ELR (cell line): ENCODE measurements around the gene RBMS3.

Experiments
- DNase-seq: peaks from one replicate; pipeline ENCODE4 v3.0.0-alpha.2; 2015; ENCODE audit warnings: low read depth

The RBMS3 gene

DNA sequence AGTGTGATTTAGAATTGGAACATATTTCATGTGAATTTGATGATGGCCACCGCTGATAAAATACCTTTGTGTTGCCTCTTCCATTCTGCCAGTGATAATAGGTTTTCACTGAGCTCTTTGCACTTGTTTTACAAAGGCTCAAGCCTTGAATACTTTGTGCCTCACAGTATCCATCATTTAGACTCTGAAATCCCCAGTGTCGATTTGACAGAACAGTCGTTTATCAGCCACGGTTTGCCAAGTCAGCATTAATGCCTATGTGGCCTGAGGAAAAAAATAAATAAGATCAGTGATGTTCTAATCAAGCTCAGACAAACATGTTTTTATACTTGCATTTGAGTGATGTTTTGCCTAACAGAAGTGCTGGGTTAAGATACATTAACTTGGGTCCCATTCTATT, 399.1 kb downstream of the RBMS3 start:
- DNase-seq: no peak

DNA sequence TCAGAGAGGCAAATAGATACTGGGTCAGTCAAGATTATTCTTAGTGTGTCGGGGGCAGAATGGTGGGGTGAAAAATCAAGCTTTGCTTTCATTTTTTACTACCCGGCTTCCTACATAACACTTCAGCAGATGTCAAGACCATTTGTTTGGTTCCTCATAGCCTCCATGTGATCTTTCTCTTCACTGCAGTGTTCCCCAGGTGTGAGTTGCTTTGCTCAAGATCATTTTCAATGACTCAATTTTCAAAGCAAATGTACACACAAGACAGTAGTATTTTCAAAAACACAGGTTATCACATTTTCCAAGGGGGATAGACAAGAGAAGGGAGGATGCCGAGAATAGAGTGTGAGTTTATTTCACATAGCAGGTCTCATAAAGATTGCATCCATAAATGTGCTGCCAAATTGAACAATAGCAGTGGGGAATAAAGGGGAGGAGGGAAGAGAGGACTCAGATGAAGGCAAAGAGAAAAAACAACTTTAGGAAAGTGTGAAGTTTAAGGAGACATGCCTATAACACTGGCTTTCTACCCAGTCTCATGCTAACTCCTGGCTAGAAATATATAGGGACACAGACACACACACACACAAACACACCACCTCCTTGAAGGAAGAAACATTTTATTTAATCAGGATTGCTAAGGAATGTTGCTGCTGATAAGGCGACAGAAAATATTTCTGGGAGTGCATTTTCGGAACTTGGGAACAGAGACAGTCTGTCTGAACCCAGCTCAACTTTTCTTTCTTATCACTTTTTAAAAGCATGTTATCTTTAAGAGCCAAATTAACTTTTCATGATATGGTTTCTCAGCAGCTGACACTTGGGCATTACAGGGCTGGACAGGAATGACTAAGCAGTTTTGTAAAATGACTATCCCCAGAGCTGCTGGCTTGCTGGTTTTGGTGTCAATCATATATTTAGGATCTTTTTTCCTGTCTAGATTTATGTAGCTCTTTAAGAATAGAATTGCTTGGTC, 402.4 kb downstream of the RBMS3 start:
- DNase-seq: peak; percentile 52

DNA sequence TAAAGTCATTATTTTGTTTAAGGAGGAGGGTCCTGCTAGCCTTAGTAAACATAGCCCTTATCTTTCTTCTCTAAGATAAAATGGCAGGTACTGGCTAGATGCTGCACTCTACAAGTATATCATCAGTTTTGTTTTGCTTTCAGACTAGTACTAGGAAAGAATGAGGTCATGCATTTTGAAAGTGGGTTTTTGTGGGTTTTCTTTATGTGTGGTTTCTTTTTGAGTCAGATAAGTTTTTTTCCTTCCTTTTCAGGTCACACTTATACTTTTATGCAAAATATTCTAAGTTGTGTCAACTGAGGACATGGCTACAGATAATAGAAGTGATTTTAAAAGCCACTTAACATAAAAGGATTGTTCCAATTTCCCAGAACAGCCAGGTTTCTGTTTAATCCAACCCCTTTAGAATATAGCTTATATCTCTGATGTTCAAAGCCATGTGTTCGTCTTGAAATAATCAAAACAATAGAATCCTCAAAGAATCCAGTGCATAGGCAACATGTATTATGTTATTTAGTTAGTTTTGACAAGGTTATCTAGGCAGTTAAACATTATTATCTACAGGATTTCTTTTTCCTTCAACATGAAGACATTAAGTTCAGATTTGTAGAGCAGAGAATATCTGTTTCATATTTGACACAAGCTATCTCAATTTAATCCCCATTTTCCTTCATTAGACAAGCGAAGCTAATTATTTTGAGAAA, 406.2 kb downstream of the RBMS3 start:
- DNase-seq: peak; percentile 49

DNA sequence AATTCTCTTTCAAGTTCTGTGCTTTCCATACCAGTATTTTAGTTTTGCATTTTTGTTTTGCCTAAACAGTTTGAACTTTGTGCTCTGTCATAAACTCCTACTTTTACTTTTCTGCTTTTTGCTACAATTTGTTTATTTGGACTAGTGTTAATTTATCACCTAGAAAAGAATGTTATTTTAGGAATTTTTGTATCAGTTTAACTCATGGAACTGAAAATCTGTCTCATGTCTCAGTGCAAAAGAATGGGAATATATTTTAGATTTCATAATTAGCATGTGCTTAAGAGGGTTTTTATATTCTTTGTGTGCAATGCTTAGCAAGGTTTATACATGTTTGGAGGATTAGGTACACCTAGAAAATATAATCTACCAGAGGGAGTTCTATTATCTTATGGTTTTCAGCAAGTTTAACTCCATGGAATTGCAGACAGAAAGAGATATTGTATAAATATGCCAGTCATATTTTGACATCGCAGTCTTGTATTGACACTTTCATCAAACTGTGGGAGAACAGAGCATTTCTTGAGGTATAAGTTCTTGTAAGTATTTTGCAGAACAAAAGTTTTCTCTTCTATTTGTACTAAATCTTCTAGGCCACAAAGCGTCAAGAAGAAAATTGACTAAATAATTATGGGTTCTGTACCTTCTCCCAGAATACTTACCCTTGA, 409.9 kb downstream of the RBMS3 start:
- no peak for DNase-seq

DNA sequence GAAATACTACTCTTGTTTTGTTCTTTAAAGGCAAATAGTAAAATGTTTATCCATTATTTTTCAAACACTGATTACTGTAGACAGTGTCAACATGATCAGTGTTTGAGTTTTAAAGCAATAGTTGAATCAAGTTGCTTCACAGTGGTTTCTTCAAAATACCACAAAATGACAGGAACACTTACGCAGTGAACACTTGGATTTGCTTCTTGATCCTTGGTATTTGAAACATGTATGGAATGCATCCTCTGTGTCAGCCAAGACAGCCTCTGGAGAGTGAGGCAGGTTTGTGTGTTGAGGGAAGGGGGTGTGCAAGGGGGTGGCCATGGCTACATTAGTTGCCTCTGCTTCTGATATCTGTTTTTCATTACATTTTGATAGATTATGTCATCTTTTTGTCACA, 413.0 kb downstream of the RBMS3 start:
- peak; percentile 93 for DNase-seq

DNA sequence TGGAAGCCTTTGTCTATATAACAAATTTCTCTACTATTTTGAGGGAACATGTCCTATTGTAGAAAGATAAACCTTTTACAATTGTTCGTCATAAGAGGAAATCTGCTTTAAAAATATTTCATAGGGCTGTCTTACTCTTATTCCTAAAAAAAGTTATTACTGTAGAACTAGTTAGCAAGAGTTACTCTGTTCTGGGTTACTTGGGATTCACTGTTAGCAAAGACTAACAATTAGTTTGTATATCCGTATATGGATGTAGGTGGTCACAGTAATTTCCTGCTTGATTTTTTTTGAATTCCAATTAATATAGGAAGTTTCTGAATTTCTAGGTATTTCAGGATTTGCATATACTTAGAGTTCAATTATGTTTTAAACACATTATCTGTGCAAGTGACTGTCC, 413.5 kb downstream of the RBMS3 start:
- DNase-seq: peak; percentile 16

DNA sequence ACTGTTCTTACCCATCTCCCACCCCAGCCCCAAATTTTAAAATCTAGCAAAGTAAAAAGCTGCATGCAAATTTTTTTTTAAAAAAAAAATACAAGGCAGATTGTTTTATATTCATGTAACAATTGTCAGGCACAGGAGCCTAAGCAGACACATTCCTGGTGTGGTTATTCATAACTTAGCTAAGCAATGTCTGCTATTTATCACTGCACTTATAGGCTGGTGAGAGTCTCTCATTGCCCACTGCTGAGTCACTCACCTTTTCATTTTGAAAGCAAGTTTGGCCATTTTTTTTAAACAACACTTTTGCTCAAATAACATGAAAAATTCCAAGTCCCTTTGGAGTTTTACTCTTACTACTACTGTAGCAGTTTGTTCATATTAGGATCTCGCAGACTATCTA, 413.9 kb downstream of the RBMS3 start:
- DNase-seq: peak; percentile 95

DNA sequence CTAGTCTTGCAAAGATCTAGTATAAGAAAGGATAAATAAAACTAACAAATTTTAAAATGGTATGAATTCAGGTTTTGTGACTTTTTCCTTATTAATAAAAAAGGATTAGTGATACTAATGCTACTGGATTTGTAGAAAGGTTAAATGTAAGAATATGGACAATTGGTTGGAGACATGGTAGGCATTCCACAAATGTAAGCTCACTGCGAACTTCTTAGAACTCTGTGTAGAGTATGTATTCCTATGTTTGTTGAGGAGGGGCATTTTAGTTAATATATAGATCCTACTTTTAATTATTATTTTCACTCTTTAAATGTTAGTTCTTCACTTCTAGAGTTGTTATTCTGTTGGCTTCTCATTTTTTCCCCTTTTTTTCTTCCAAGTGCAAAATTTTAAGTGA, 414.3 kb downstream of the RBMS3 start:
- peak; percentile 22 for DNase-seq

DNA sequence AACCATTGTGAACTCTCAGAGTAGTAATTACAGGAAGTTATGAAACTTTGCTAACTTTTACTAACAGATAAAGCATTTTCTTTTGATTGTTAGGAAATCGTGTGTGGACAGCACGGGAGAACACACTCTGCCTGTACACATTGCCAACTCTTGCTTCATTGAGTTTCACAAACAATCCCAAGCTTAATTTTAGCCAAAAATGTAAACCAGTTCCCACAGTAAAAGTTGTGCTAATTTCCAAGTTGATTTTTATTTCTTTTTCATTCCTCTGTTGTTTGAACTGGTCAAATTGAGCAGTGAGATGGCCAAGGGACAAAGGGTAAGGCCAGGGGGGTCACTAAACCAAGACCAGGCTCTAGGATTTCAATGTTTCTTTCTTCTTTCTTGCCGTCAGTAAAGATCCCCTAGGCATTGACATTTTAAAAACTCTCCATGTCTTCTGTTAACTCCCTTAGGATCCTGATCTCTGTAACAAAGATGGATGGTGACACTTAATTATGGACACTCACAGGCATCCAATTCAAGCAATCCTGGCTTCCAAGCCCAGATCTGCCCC, 414.9 kb downstream of the RBMS3 start:
- DNase-seq: peak; percentile 55

DNA sequence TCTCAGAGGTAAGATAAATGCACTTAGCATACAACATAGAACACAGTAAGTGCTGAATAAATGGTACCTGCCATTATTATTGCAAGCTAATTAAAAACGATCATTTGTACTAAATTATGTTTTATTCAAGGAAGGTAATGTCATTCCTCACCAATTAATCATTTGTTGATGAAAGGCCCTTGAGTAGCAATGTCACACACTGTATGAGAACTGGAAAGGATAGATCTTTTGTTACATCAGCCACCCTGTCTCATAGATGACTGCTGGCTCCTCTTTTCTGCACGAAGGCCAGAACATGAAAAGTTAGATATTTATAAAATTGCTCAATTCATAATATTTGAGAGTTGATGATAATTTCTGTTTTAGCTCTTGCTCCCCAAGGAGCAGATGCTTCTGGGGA, 415.4 kb downstream of the RBMS3 start:
- peak; percentile 7 for DNase-seq

DNA sequence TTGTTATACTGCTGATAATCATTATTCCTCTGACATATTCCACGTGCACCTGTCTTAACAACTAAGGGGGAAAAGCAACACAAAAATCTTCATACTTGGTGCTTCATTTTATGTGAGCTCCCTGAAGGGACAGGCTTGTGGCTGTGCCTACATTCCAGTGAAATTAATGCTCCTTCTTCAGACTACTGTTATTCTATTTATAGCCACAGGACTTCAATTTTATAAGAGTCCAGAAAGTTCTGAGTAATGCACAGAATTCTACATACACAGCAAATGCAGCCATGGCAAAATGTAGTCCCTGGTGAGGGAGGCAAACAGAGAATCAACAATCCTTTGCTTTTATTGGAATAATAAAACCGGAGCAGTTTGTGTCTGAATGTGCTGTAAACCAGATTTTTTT, 417.1 kb downstream of the RBMS3 start:
- peak; percentile 42 for DNase-seq

DNA sequence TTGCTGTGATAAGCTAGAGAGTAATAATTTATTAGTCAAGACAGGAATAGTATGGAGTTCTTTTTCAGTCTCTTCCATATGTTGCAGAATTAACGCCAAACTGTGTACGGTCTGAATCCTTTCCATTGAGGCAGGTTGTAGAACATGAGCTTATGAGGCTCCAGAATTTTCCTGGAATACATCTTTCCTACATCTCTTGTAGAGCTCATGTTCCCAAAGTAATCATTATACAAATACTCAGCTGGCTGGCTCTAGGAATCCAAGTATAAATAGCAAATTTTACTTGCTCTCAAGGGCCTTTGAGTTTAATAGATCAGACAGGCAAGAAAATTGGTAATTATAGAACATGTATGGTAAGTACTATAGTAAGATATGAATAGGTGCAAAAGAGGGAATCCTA, 419.4 kb downstream of the RBMS3 start:
- DNase-seq: no peak

DNA sequence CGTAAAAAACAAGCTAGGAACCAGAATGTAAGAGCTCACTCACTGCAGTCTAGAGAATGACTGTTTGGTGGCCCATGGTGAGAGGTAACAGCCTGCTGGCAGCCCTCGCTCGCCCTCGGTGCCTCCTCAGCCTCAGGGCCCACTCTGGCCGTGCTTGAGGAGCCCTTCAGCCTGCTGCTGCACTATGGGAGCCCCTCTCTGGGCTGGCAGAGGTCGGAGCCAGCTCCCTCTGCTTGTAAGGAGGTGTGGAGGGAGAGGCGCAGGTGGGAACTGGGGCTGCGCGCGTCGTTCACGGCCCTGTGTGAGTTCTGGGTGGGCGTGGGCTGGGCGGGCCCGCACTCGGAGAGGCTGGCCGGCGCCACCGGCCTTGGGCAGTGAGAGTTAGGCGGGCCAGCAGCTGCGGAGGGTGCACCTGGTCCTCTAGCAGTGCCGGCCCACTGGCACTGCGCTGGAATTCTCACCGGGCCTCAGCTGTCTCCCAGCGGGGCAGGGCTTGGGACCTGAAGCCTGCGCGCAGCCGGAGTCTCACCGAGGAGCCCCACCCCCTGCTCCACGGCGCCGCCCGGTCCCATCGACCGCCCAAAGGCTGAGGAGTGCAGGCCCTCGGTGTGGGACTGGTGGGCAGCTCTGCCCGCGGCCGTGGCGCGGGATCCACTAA, 420.6 kb downstream of the RBMS3 start:
- DNase-seq: no peak

DNA sequence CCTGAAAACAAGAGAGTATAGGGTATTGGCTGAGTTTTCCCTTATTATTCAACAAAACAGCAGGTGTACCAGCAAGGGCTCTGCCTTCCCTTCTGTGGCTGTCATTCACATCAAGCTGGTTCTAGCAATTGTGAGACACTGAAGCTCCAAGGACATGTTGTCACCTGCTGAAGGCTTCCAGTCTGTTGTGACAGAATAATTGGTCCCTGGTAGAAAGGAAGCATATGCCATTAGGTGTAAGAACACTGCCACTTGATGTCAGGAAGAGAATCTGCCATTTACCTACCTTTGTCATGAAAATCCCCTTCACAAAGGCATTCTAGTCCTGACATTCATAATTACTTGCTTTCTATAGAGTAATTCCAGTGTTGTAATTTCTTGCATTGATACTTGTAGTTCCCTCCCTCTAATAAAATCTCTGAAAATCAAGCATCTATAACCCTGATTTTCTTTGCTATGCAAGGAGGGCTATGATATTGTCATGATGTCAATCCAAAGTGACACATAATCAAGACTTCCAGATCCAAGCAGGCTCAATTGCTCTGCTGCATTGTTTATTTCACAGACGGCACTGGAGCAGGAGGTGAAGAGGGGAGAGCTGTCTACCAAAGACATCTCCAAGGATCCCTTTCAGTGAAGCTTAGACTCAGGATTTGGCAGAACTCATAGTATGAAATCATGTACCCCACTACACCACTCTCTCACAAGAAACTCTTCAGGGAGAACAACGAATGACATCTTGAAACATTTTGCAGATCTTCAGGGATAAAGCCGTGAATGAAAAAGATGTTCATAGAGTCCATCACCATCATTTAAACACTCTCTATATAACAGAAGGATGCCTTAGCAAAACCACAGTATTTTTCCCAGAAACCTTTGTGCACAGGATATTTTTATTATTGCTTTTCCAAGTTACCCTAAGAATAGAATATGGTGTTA, 425.3 kb downstream of the RBMS3 start:
- no peak for DNase-seq

DNA sequence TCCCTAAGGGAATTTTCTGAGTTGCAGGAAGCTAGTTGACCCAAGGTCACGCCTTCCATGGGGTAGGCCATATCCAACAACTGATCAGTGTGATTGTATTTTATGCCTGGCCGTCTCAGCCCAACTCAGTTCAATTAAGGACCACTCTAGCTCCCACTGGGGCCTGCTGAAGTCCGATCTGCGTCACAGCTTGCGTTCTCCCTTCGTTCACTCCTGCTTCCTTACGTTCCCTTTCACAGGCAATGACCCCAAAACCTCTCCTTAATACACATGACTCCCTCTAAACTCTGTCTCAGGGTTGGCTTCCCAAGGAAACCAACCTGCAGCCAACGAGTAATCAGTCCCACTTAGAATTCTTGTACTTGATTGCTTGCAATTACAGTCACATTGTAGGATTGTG, 428.0 kb downstream of the RBMS3 start:
- DNase-seq: no peak

DNA sequence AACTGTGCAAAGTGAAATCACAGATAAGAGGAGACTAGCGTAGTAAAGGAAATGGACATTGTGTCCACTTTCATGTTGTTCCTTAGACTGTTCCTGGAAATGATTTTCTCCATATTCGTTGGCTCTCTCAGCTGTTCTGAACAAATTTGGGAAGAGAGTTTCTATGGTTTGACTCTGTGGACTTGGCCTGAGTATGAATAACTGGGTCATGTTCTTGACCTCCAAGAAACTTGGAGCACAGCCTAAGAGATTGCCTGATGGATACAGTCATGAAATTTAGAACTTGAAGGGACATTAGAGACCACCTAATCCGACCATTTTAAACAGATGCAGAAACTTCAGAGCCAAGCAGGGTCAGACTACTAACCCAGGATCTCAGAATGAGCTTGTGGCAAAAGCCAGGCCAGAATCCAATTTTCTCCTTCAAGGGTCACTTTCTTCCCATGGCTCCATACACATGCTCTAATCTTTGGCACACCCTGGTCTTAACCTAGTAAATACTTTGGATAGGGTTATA, 430.4 kb downstream of the RBMS3 start:
- DNase-seq: no peak

DNA sequence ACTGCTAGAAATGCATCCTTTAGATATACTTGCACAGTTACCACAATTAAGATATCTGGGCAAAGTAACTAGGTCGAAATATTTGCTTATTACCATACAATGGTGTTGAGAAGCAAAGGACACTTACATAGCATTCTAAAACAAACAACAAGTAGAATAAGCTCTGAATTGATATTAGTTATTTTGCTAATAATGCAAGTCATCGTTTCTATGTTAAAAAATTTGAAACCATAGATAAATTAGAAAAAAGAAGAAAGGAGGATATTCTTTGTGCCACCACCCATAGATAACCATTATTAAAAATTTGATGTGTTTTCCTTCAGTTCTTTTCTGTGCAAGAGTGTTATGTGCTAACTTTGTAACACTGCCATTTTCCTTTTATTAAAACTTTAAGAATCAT, 435.3 kb downstream of the RBMS3 start:
- DNase-seq: no peak

DNA sequence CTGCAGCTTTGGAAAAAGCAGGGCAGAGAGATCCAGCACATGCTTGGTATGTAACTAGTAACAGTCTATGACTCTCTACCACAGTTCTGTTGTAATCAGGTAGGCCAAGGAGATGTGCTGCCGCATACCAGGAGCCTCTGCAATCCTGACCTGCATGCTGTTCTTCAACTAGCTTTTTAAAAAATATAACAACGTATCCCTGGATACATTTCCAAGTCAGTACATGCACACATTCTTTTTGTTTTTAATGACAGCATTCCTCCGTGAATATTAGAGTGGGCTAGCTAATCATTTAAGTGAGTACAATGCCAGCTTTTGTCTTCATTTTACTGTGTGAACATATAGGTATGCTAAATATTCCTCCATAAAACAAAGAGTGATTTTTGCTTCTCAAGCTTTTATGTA, 437.8 kb downstream of the RBMS3 start:
- no peak for DNase-seq

DNA sequence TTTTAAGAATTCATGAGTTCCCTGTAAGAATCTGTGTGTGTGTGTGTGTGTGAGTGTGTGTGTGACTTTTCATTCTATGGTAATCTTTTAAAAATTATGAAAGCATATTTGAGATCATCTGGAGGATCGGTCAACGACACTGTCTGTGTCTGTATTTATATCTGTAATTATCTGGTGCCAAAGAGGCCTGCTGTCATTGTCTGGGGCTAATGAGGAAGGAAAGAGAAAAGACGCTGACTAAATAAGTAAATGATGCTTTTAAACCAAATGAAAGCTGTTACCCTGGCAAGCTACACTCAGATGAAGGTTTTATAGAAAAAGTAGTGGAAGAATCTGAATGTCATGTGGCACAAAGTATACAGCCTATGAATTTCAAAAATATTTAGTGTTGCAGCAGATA, 439.8 kb downstream of the RBMS3 start:
- no peak for DNase-seq

DNA sequence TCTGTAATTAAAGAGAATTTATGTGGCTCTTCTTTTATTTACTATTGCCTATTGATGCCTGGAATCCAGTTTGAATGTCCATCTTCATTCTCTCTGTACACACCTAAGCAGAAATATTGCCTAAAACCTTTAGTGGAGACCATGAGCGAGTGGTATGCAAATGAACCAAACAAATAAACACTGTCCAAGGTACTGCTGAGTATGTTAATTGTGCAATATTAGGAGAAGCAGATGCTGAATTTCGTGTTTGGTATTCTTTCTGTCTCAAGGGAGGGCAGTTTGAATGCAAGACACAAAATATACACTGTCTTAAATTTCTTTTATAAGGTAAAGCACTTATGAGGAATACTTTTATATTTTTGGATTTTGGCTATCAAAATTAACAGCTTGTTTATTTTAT, 440.9 kb downstream of the RBMS3 start:
- no peak for DNase-seq

DNA sequence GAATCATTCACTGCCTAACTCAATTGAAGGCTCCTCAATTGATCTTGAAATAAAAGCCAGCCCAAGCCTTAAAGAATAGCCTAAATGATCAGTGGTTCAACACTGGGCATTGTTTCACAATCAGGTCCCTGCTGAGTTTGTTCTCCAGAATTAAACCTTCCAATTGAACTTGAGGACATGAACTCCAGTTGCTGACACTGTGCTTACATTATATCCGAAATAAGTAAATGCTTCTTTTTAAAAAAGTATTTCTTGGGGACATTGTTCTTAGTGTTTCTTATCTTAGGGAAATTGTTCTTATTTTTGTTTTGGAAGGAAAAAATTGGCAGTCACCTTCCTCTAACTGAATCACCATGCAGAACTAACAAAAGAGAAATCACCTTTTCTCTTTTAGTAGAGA, 450.2 kb downstream of the RBMS3 start:
- no peak for DNase-seq
